ENCODE data around the gene TMEM179.

Gene TMEM179

GRCh38 chr14:104610749-104611310 is 6.3 kb upstream of the TMEM179 start:
- TF ChIP-seq REST (IDR thresholded peaks at IDR 0.05; ENCODE audit: insufficient read depth in 1 of 2, low read depth in 2 of 2, low read length in 2 of 2) (no peak), SIN3A (IDR thresholded peaks at IDR 0.05; ENCODE audit: borderline replicate concordance, insufficient read depth, low read length) (no peak), POLR2AphosphoS5 (IDR thresholded peaks at IDR 0.05; ENCODE audit: low read depth, low read length) (no peak), TAF1 (IDR thresholded peaks at IDR 0.05; ENCODE audit: borderline replicate concordance, insufficient read depth, low read length) (no peak), FOXP2 (optimal IDR thresholded peaks at IDR 0.05; ENCODE audit: borderline replicate concordance, extremely low read depth, extremely low read length, insufficient read depth) (no peak)

- no peak for TF ChIP-seq SIN3A (IDR thresholded peaks at IDR 0.05; ENCODE audit: borderline replicate concordance, insufficient read depth, low read length)
- TF ChIP-seq POLR2AphosphoS5 (IDR thresholded peaks at IDR 0.05; ENCODE audit: low read depth, low read length), result no peak
- no peak for TF ChIP-seq REST (IDR thresholded peaks at IDR 0.05; ENCODE audit: insufficient read depth in 1 of 2, low read depth in 2 of 2, low read length in 2 of 2)
- TF ChIP-seq TAF1 (IDR thresholded peaks at IDR 0.05; ENCODE audit: borderline replicate concordance, insufficient read depth, low read length), result no peak
- TF ChIP-seq FOXP2 (optimal IDR thresholded peaks at IDR 0.05; ENCODE audit: borderline replicate concordance, extremely low read depth, extremely low read length, insufficient read depth), result no peak
These were observed 5.1 kb upstream of the TMEM179 start for GRCh38 chr14:104609666-104610065.

- TF ChIP-seq FOXP2 (optimal IDR thresholded peaks at IDR 0.05; ENCODE audit: borderline replicate concordance, extremely low read depth, extremely low read length, insufficient read depth), result no peak
- no peak for TF ChIP-seq POLR2AphosphoS5 (IDR thresholded peaks at IDR 0.05; ENCODE audit: low read depth, low read length)
- TF ChIP-seq REST (IDR thresholded peaks at IDR 0.05; ENCODE audit: insufficient read depth in 1 of 2, low read depth in 2 of 2, low read length in 2 of 2), result no peak
- no peak for TF ChIP-seq TAF1 (IDR thresholded peaks at IDR 0.05; ENCODE audit: borderline replicate concordance, insufficient read depth, low read length)
- TF ChIP-seq SIN3A (IDR thresholded peaks at IDR 0.05; ENCODE audit: borderline replicate concordance, insufficient read depth, low read length), result no peak
These were observed 716 bp downstream of the TMEM179 start for GRCh38 chr14:104603711-104604401.

- TF ChIP-seq SIN3A (IDR thresholded peaks at IDR 0.05; ENCODE audit: borderline replicate concordance, insufficient read depth, low read length) (no peak), FOXP2 (optimal IDR thresholded peaks at IDR 0.05; ENCODE audit: borderline replicate concordance, extremely low read depth, extremely low read length, insufficient read depth) (no peak), POLR2AphosphoS5 (IDR thresholded peaks at IDR 0.05; ENCODE audit: low read depth, low read length) (no peak)
These were observed 1.6 kb downstream of the TMEM179 start for GRCh38 chr14:104602933-104603325.

- TF ChIP-seq POLR2AphosphoS5 (IDR thresholded peaks at IDR 0.05; ENCODE audit: low read depth, low read length), result no peak
- no peak for TF ChIP-seq TAF1 (IDR thresholded peaks at IDR 0.05; ENCODE audit: borderline replicate concordance, insufficient read depth, low read length)
- TF ChIP-seq REST (IDR thresholded peaks at IDR 0.05; ENCODE audit: insufficient read depth in 1 of 2, low read depth in 2 of 2, low read length in 2 of 2), result no peak
- TF ChIP-seq FOXP2 (optimal IDR thresholded peaks at IDR 0.05; ENCODE audit: borderline replicate concordance, extremely low read depth, extremely low read length, insufficient read depth), result no peak
- TF ChIP-seq SIN3A (IDR thresholded peaks at IDR 0.05; ENCODE audit: borderline replicate concordance, insufficient read depth, low read length), result no peak
These were observed 2.1 kb downstream of the TMEM179 start for GRCh38 chr14:104602315-104602932.
